Testis (tissue), 3 donors: ENCODE results near the gene IL1RL2. TPM values are rescaled to one million over a fixed set of nuclear protein-coding genes. Genes with fewer than 3 reads are reported as not detected.

Experiments
- DNase-seq: peaks from one replicate; pipeline ENCODE4 v3.0.0-alpha.2; 2019
- H3K27ac ChIP-seq, 2 donors: fragments of 200-600 bp; sonication (generic); one replicate each; pipeline ENCODE4 v1.5.1; 2019
- H3K27me3 ChIP-seq: fragments of 200-600 bp; sonication (generic); one replicate; pipeline ENCODE4 v1.5.1; 2019
- H3K36me3 ChIP-seq: fragments of 200-600 bp; sonication (generic); one replicate; pipeline ENCODE4 v1.5.1; 2017; ENCODE audit warnings: low read depth; ENCODE audit errors: missing control alignments
- H3K4me1 ChIP-seq: fragments of 200-600 bp; sonication (generic); one replicate; pipeline ENCODE4 v1.5.1; 2019
- H3K4me3 ChIP-seq, 2 donors: fragments of 200-600 bp; sonication (generic); one replicate each; pipeline ENCODE4 v1.5.1; 2017 to 2019
- H3K9me3 ChIP-seq: fragments of 200-600 bp; sonication (generic); one replicate; pipeline ENCODE4 v1.5.1; 2017
- CTCF ChIP-seq, 3 experiments: fragments of 450-650 bp in 2 of 3; fragments of 200-600 bp in 1 of 3; sonication (generic) in 1 of 3; IDR thresholded peaks; one replicate each; pipeline ENCODE4 v1.5.1; 2016 to 2019; ENCODE audit warnings: antibody characterized with exemption in 3 of 3, mild to moderate bottlenecking in 2 of 3, moderate library complexity in 1 of 3
- POLR2A ChIP-seq: fragments of 450-650 bp; IDR thresholded peaks from one replicate; pipeline ENCODE4 v1.6.1; 2017; ENCODE audit warnings: antibody characterized with exemption, mild to moderate bottlenecking, moderate library complexity
- WGBS, 2 donors: methylation state at CpG; one replicate each; pipeline ENCODE4 v1.1.5; 2018; 5-methylcytosine and 5-hydroxymethylcytosine counted together
- intact Hi-C: fragments of 100-400 bp; cut with DNase I; formaldehyde crosslinking; loops from one replicate; pipeline ENCODE4 v1.15.1; 2023; ENCODE audit warnings: low total_unique reads
- polyA plus RNA-seq: library from polyadenylated mRNA; stranded (reverse); fragments of 350-450 nt; fragmentation: Illumina TruSeq; extraction: RNeasy Lipid Tissue Mini Kit (QIAGEN cat#74804); gene quantifications from one replicate; pipeline ENCODE4 v1.2.3, GENCODE V29; 2014; ENCODE audit warnings: low read depth, low replicate concordance; ENCODE audit not compliant: insufficient read depth
- total RNA-seq, 2 donors: library from RNA; depleted of rRNA; stranded (reverse); fragments of >200 nt; gene quantifications; one replicate each; pipeline ENCODE4 v1.2.3, GENCODE V29; 2016

Gene IL1RL2
- total and polyA plus RNA-seq, 3 donors from 2014 or later: 0.24 to 0.38 (median 0.31) TPM

DNA sequence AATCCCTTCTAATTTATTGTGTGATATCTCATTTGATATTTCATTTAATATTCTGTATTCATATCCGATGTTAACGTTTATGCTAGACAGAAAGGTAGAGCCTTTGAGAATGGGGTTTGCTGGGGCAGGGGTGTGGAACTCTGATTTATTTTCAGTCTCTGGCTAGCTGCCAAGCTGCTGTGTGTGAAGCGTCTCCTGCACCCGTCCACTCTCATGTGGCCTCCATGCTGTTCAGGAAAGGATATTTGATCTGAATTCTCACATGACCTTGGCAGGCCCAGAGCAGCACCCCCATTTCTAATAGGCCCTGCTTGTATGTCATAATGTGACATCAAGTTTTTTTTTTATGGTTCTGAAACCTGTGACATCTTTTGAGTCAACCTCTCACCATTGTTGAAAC is 42.7 kb upstream of the IL1RL2 start:
- WGBS, 2 donors: 67 to 75% methylated on average over 4 of the region's 4 CpGs
- peaks cover 11% of the 10 kb centered on the region for H3K4me1 ChIP-seq

DNA sequence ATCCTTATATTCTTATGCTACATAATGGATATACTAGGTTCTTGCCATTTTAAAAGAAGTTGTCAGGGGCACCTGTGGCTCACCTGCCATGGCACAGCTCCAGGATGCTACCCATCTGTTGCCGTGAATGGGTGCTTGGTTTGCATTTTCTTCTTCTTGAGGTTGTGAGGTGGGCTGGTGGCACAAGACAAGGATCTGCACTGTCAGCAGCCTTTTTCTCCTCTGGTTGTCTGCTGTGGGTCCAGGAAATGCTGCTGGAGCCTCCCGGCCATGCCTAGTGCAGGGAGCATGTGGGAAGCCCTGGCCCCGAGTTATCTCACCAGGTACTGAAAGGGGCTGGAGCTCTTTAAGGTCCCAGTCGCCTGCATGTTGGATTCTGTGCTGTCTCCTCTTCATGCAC is 41.7 kb upstream of the IL1RL2 start:
- H3K27ac ChIP-seq: no peak overlapping the region
- no peaks in the 10 kb centered on the region for H3K27me3 ChIP-seq
- no peaks in the 10 kb centered on the region for H3K9me3 ChIP-seq
- intact Hi-C loops: no loop called here
- 96 to 100% methylated on average over 4 of the region's 4 CpGs for WGBS, 2 donors
- no peak overlapping the region for H3K4me3 ChIP-seq
- H3K36me3 ChIP-seq: no peaks in the 10 kb centered on the region
- H3K4me1 ChIP-seq: peaks cover 11% of the 10 kb centered on the region
- DNase-seq: no peak
- TF ChIP-seq CTCF (IDR thresholded peaks at IDR 0.05) (no peak), POLR2A (no peak)

More for the DNA sequence above, 42.7 kb upstream of the IL1RL2 start:
- Histone ChIP-seq H3K4me3 (no peak overlapping the region), H3K27me3 (no peaks in the 10 kb centered on the region), H3K27ac (peak overlapping the region in 1 of 2 donors; percentile 90), H3K9me3 (no peaks in the 10 kb centered on the region), H3K36me3 (no peaks in the 10 kb centered on the region)
- DNase-seq: peak; percentile 25
- no peak for TF ChIP-seq CTCF (IDR thresholded peaks at IDR 0.05)
- intact Hi-C loops: no loop called here

DNA sequence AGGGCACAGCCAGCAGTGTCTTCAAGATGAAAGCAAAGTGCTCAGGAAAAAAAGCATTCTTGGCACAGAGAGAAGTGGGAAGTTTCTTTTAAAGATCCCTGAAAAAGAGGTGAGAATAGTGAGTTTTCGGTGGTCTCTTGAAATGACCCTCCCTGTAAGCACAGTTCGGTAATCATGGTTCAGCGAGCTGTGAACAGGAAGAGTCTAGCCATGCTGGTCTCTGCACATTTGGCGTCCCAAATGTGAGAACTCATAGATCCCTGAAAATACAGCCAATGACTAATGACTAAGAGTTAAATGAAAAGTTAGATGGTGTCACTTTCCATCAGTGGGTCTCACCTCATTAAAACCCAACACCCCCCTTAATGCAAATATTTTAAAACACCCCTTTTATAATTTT is 40.9 kb upstream of the IL1RL2 start:
- Histone ChIP-seq H3K27ac (no peak overlapping the region), H3K4me3 (no peak overlapping the region)

GRCh38 chr2:102147935-102148334 is 38.9 kb upstream of the IL1RL2 start:
- no peak for DNase-seq
- Histone ChIP-seq H3K4me3 (no peak overlapping the region), H3K4me1 (no peaks in the 10 kb centered on the region), H3K27ac (no peak overlapping the region), H3K36me3 (no peaks in the 10 kb centered on the region), H3K9me3 (no peaks in the 10 kb centered on the region), H3K27me3 (no peaks in the 10 kb centered on the region)
- intact Hi-C loops: no loop called here
- WGBS, 2 donors: 88 to 92% methylated on average over 3 of the region's 3 CpGs
- no peak for TF ChIP-seq POLR2A
- no peak for TF ChIP-seq CTCF (IDR thresholded peaks at IDR 0.05)

More for the DNA sequence above, 40.9 kb upstream of the IL1RL2 start:
- Histone ChIP-seq H3K9me3 (no peaks in the 10 kb centered on the region), H3K27me3 (no peaks in the 10 kb centered on the region), H3K4me1 (peaks cover 11% of the 10 kb centered on the region), H3K36me3 (no peaks in the 10 kb centered on the region)
- DNase-seq: no peak
- TF ChIP-seq CTCF (IDR thresholded peaks at IDR 0.05): no peak
- no peak for TF ChIP-seq POLR2A
- intact Hi-C loops: no loop called here
- WGBS, 2 donors: 98% methylated on average over 4 of the region's 4 CpGs

GRCh38 chr2:102149243-102149642 is 37.6 kb upstream of the IL1RL2 start:
- Histone ChIP-seq H3K4me3 (no peak overlapping the region), H3K9me3 (no peaks in the 10 kb centered on the region), H3K27ac (no peak overlapping the region), H3K4me1 (no peaks in the 10 kb centered on the region), H3K36me3 (no peaks in the 10 kb centered on the region), H3K27me3 (no peaks in the 10 kb centered on the region)
- TF ChIP-seq POLR2A (no peak), CTCF (IDR thresholded peaks at IDR 0.05) (no peak)
- 79 to 89% methylated on average over 2 of the region's 2 CpGs for whole genome bisulfite sequencing, 2 donors
- no peak for DNase-seq
- intact Hi-C loops: no loop called here
